GM23338 (cell line): ENCODE results near the gene COL9A3. TPM values are rescaled to one million over a fixed set of nuclear protein-coding genes. Genes with fewer than 3 reads are reported as not detected.

Experiments
- ATAC-seq: fragments of 200-7000 bp; cut with Tn5 transposase; 3 replicates; pipeline ENCODE4 v1.9.1; 2020
- DNase-seq: peaks from one replicate; pipeline ENCODE4 v3.0.0-alpha.2; 2015; ENCODE audit warnings: low spot score
- H2AFZ ChIP-seq: fragments of 200-600 bp; sonication (generic); 2 replicates; pipeline ENCODE4 v1.8.0; 2016; ENCODE audit warnings: antibody characterized with exemption, mild to moderate bottlenecking, moderate library complexity
- H3F3A ChIP-seq: fragments of 200-600 bp; sonication (generic); replicated peaks from 2 replicates; pipeline ENCODE4 v1.8.0; 2017; ENCODE audit warnings: antibody characterized with exemption, mixed run types, low read depth
- H3K27ac ChIP-seq: fragments of 200-600 bp; sonication (generic); 2 replicates; pipeline ENCODE4 v1.6.1; 2016; ENCODE audit warnings: low read depth
- H3K27me3 ChIP-seq: fragments of 200-600 bp; sonication (generic); 2 replicates; pipeline ENCODE4 v1.8.0; 2016; ENCODE audit warnings: mild to moderate bottlenecking, mixed run types, moderate library complexity; ENCODE audit not compliant: insufficient read depth
- H3K36me3 ChIP-seq: fragments of 200-600 bp; sonication (generic); 2 replicates; pipeline ENCODE4 v1.8.0; 2016; ENCODE audit warnings: mild to moderate bottlenecking; ENCODE audit not compliant: insufficient read depth
- H3K4me1 ChIP-seq: fragments of 200-600 bp; sonication (generic); 2 replicates; pipeline ENCODE4 v1.8.0; 2016; ENCODE audit warnings: mild to moderate bottlenecking, moderate library complexity; ENCODE audit not compliant: insufficient read depth
- H3K4me2 ChIP-seq: fragments of 200-600 bp; sonication (generic); 2 replicates; pipeline ENCODE4 v1.7.1; 2017; ENCODE audit warnings: mixed run types
- H3K4me3 ChIP-seq: fragments of 200-600 bp; sonication (generic); 2 replicates; pipeline ENCODE4 v1.6.1; 2016; ENCODE audit warnings: mixed run types
- H3K79me2 ChIP-seq: fragments of 200-600 bp; sonication (generic); replicated peaks from 2 replicates; pipeline ENCODE4 v1.8.0; 2017; ENCODE audit warnings: mild to moderate bottlenecking; ENCODE audit not compliant: insufficient read depth
- H3K9me2 ChIP-seq: fragments of 200-600 bp; sonication (generic); 2 replicates; pipeline ENCODE4 v1.8.0; 2017; ENCODE audit not compliant: insufficient read depth
- H4K20me1 ChIP-seq: fragments of 200-600 bp; sonication (generic); replicated peaks from 2 replicates; pipeline ENCODE4 v1.8.0; 2017; ENCODE audit warnings: mild to moderate bottlenecking; ENCODE audit not compliant: insufficient read depth
- H3K27ac Mint-ChIP-seq: 2 replicates; pipeline ENCODE4 v1.8.0; 2020; ENCODE audit warnings: inconsistent platforms, mild to moderate bottlenecking, moderate library complexity, mixed read lengths
- H3K27me3 Mint-ChIP-seq: 3 replicates; pipeline ENCODE4 v1.8.0; 2022; ENCODE audit warnings: low read depth, mild to moderate bottlenecking, moderate library complexity, mixed read lengths, inconsistent platforms; ENCODE audit not compliant: insufficient read depth, poor library complexity
- H3K36me3 Mint-ChIP-seq: 3 replicates; pipeline ENCODE4 v1.8.0; 2021; ENCODE audit warnings: low read depth, mild to moderate bottlenecking, inconsistent platforms, moderate library complexity, mixed read lengths
- H3K4me1 Mint-ChIP-seq: 3 replicates; pipeline ENCODE4 v1.8.0; 2020; ENCODE audit warnings: mild to moderate bottlenecking, inconsistent platforms, mixed read lengths
- H3K4me3 Mint-ChIP-seq: 3 replicates; pipeline ENCODE4 v1.8.0; 2021; ENCODE audit warnings: moderate library complexity, mild to moderate bottlenecking, inconsistent platforms, mixed read lengths
- H3K9me3 Mint-ChIP-seq: 3 replicates; pipeline ENCODE4 v1.8.0; 2020; ENCODE audit warnings: moderate library complexity, mild to moderate bottlenecking, inconsistent platforms, mixed read lengths
- CREB1 ChIP-seq: fragments of 250-450 bp; sonication (Bioruptor Pico); IDR thresholded peaks from 2 replicates; pipeline ENCODE4 v1.5.0; 2020; ENCODE audit warnings: low read depth, mild to moderate bottlenecking, moderate library complexity
- CTCF ChIP-seq, 2 experiments: fragments of 200-600 bp in 1 of 2; sonication (generic) in 1 of 2; conservative IDR thresholded peaks; 2 replicates each; pipeline versions ENCODE4 v1.5.1 to v1.6.1; 2016 to 2017; ENCODE audit warnings: antibody characterized with exemption in 2 of 2, low read depth in 2 of 2, mild to moderate bottlenecking in 2 of 2, moderate library complexity in 1 of 2
- ETS1 ChIP-seq: IDR thresholded peaks from 2 replicates; pipeline ENCODE4 v1.6.1; 2016; ENCODE audit warnings: antibody characterized with exemption
- EZH2 ChIP-seq: fragments of 200-600 bp; sonication (generic); IDR thresholded peaks from one replicate; pipeline ENCODE4 v1.8.0; 2017; ENCODE audit warnings: antibody characterized with exemption, mild to moderate bottlenecking, low read depth; ENCODE audit not compliant: unreplicated experiment
- EZH2phosphoT487 ChIP-seq: fragments of 200-600 bp; sonication (generic); IDR thresholded peaks from one replicate; pipeline ENCODE4 v1.8.1; 2018; ENCODE audit warnings: antibody characterized with exemption; ENCODE audit not compliant: unreplicated experiment
- JUNB ChIP-seq: IDR thresholded peaks from one replicate; pipeline ENCODE4 v1.6.1; 2016; ENCODE audit warnings: antibody characterized with exemption; ENCODE audit not compliant: unreplicated experiment
- NANOG ChIP-seq: IDR thresholded peaks from 2 replicates; pipeline ENCODE4 v1.6.1; 2016; ENCODE audit warnings: antibody characterized with exemption, borderline replicate concordance
- POLR2AphosphoS5 ChIP-seq: IDR thresholded peaks from 2 replicates; pipeline ENCODE4 v1.6.1; 2016; ENCODE audit warnings: antibody characterized with exemption, low read depth
- REST ChIP-seq: IDR thresholded peaks from one replicate; pipeline ENCODE4 v1.6.1; 2018; ENCODE audit warnings: antibody characterized with exemption; ENCODE audit not compliant: unreplicated experiment
- STAT1 ChIP-seq: IDR thresholded peaks from one replicate; pipeline ENCODE4 v1.6.1; 2016; ENCODE audit warnings: antibody characterized with exemption; ENCODE audit not compliant: unreplicated experiment
- ZNF331 ChIP-seq: fragments of 250-450 bp; sonication (Bioruptor Pico); IDR thresholded peaks from 2 replicates; pipeline ENCODE4 v1.5.0; 2020; ENCODE audit warnings: low read depth, mild to moderate bottlenecking, moderate library complexity
- ZNF462 ChIP-seq: fragments of 250-450 bp; sonication (Bioruptor Pico); IDR thresholded peaks from 2 replicates; pipeline ENCODE4 v1.5.0; 2020; ENCODE audit warnings: mild to moderate bottlenecking, moderate library complexity
- polyA plus RNA-seq: library from polyadenylated mRNA; unstranded; fragments of >200 nt; fragmentation: Nextera tagmentation; extraction: Ambion mirVana; gene quantifications from 2 replicates; pipeline ENCODE4 v1.2.1, GENCODE V29; 2016
- total RNA-seq: library from RNA; depleted of rRNA; stranded (reverse); fragments of >200 nt; shearing (Covaris generic); gene quantifications from 2 replicates; pipeline ENCODE4 v1.2.3, GENCODE V29; 2014

COL9A3 gene
- total and polyA plus RNA-seq, 2 experiments from 2014 or later: 74.9 to 113 TPM

GRCh38 chr20:62801284-62802010 is 15.4 kb upstream of the COL9A3 start:
- Histone ChIP-seq H4K20me1 (peaks cover 7% of the 10 kb centered on the region), H3K4me2 (no peak overlapping the region), H3K36me3 (peaks cover 7% of the 10 kb centered on the region; the same call in 1 of the 2 replicates), H2AFZ (no peak overlapping the region), H3K9me2 (no peaks in the 10 kb centered on the region), H3F3A (peaks cover 12% of the 10 kb centered on the region; the same call in 1 of the 2 replicates), H3K27me3 (peaks cover 8% of the 10 kb centered on the region; the same call in 1 of the 2 replicates), H3K4me1 (peaks cover 17% of the 10 kb centered on the region; the same call in 1 of the 2 replicates), H3K27ac (no peak overlapping the region), H3K79me2 (peaks cover 7% of the 10 kb centered on the region; the same call in 1 of the 2 replicates), H3K4me3 (no peak overlapping the region)
- DNase-seq (no peak), ATAC-seq (no peak)
- H3K4me1 Mint-ChIP-seq: peaks cover 9% of the 10 kb centered on the region; the same call in 1 of the 3 replicates
- no peak overlapping the region for H3K4me3 Mint-ChIP-seq
- peaks cover 36% of the 10 kb centered on the region for H3K27me3 Mint-ChIP-seq
- no peak for TF ChIP-seq EZH2
- no peak for TF ChIP-seq CREB1
- TF ChIP-seq CTCF (conservative IDR thresholded peaks at IDR 0.05; ENCODE audit: low read depth in 2 of 2): no peak
- no peak for TF ChIP-seq EZH2phosphoT487
- TF ChIP-seq POLR2AphosphoS5: no peak
- TF ChIP-seq ZNF331: no peak
- TF ChIP-seq JUNB: no peak
- no peak for TF ChIP-seq ZNF462 (CRISPR knock-in tag)
- no peak for TF ChIP-seq ETS1
- no peak for TF ChIP-seq STAT1
- TF ChIP-seq NANOG: no peak
- TF ChIP-seq REST: no peak
- H3K27ac Mint-ChIP-seq: no peak overlapping the region
- H3K36me3 Mint-ChIP-seq: peaks cover 30% of the 10 kb centered on the region
- H3K9me3 Mint-ChIP-seq: no peaks in the 10 kb centered on the region
